ENCODE measurements around the gene SPAG9. TPM values are rescaled to one million over a fixed set of nuclear protein-coding genes. Genes with fewer than 3 reads are reported as not detected.

Gene SPAG9
- total and polyA plus RNA-seq, 2 of the 8 experiments (the other 6 are each of a cell fraction or from before 2014, with no cell fraction given) = 9.8 to 63.8 TPM

- TF ChIP-seq SIN3A (conservative IDR thresholded peaks at IDR 0.05 in 1 of 2, IDR thresholded peaks at IDR 0.05 in 1 of 2; ENCODE audit: low read depth in 1 of 2, low read length in 2 of 2) (no peak), BACH1 (IDR thresholded peaks at IDR 0.05; ENCODE audit: low read length) (no peak), CEBPB (IDR thresholded peaks at IDR 0.05; ENCODE audit: low read depth, low read length) (peak; percentile 83)
Observed at GRCh38 chr17:50931144-50931908, 189.3 kb downstream of the SPAG9 start (continued).

All from H1 (cell line).